ENCODE measurements around the gene FEM1C.

- no peak for TF ChIP-seq CTCF (IDR thresholded peaks at IDR 0.05; ENCODE audit: low read depth, low read length)
- no peak for TF ChIP-seq EZH2phosphoT487 (IDR thresholded peaks at IDR 0.05; ENCODE audit: low read depth)
Observed at GRCh38 chr5:115568668-115569067, 24.1 kb upstream of the FEM1C start.

Data from OCI-LY3 (cell line).